GM21360 (cell line): ENCODE data around the gene CTSE.

Source experiments
- ATAC-seq: cut with Tn5 transposase; IDR thresholded peaks from one replicate; pipeline ENCODE4 v1.9.1; 2021; ENCODE audit warnings: mild to moderate bottlenecking, moderate library complexity; ENCODE audit not compliant: unreplicated experiment

The CTSE gene

DNA sequence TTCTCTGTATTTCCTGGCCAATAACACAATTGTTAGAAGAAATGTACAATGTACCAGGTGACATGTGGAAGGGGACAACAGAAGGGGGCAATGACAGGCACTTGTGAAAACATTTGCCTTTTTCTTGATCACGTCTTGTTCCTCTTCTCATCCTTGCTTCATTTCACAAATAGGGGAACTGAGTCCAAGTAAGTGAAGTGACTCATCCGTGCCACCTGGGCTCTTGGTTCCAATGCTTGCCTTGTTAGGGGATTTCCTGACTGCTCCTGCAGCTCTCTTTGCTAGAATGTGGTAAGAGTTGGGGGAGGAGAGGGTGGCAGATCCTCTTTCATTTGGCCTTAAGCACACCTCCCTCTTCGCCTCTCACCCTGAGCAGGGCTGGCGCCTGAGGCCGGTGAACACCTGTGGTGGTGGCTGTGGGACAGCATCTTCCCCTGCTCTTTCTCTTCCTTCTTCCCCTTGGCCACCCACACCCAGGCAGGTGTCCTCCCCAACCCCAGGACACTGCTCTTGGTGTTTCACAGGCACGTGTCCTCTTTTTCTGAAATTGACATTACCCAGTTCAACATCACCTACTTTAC lies 27.1 kb upstream of the CTSE start:
- ATAC-seq, result peak; percentile 79

DNA sequence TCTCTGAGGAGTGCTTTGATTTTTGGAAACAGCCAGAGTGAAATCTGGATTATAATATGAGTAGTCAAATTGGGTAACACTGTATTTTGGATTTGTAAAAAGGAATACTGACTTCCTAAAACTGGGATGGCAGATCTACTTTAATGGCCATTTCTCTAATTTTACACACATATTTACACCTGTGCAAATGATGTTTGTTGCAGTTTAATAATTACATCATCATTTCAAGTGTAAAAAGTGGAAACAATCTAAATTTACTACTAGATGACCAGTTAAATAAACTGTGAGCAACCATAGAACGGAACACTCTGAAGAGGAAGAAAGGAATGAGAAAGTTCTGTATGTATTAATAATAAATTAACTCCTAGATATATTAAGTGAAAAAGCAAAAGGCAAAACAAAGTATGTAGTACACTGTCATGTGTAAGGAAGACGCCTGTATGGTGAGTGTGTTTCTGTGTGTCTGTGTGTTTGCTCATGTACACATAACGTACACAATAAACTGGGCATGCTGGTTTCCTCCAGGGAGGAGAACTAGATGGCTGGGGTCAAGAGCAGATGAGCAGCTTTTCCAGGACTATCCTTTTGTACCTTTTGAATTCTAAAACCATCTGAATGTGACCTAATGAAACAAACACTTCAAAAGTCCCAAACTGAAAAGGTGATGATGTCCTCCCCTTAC lies 26.4 kb upstream of the CTSE start:
- no peak for ATAC-seq

DNA sequence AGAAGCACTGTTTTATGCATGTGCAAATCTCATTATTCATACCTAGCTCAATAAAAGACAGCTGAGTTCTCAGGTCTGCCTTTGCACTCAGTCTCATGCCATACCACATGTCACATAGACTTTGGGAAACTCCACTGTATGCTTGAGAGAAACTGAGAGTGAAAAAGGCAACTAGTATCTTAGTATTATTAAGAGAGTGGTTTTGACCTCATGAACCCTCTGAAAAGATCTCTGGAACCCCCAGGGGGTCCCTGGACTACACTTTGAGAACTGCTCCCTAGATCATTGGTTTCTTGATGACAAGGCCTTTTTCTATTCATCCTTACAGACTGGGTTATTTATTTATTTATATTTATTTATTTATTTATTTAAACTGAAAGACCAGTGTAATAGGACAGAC lies 25.6 kb upstream of the CTSE start:
- ATAC-seq, result peak; percentile 48

DNA sequence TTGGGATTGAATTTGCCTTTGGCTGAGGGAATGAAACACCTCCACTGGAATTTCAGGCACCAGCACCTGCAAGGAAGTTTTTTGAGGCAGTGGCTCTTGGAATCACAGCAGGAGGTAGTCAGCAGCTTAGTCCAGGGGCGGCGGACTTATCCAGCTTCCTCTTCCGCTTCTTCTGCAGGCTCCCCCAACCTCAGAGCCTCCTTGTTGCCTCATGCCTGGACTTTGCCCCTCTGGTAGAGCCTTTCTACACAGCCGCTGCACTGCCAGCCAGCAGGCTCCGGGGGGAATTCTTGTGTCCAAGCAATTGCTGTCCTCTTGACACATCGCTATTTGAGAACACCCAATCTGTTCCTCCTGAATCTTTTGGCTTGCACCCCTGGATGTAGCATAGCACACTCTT lies 24.9 kb upstream of the CTSE start:
- no peak for ATAC-seq

- no peak for ATAC-seq
Observed at GRCh38 chr1:206047271-206047670, 23.6 kb upstream of the CTSE start.

DNA sequence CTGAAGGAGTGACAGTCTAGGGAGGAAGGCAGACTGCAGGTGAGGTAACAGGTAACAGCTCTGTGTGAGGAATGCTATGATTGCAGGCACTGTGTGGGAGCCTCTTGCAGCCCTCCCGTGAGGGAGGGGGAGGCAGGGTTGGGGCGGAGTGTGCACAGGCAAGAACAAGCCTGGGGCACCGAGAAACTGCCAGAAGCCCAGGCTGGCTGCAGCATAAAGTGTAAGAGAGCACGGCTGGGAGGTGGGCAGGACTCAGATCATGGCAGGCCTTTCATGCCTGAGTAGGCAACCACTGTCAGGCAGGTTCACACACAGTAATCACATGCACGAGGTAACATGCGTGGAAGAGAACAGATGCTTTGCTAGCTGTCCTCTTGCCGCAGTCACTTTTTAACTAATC lies 17.9 kb upstream of the CTSE start:
- no peak for ATAC-seq

DNA sequence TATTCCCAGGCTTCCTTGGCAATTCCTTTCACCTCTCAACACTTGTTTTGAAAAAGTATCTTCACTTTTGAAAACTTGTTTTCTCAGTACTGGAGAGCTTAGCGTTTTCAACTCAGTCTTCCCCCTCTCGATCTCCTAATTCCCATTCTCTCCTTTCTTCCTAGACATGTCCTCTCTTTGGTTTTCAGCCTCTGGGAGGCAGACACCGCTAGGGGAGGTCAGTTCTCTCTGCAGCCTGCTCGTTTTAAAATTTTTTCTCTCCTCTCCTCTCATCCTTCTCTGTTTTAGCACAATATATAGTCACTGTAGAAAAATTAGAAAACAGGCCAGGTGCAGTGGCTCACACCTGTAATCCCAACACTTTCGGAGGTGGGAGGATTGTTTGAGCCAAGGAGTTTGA lies 16.6 kb upstream of the CTSE start:
- ATAC-seq, result no peak

GRCh38 chr1:206039046-206039973 lies 15.6 kb upstream of the CTSE start:
- no peak for ATAC-seq

- ATAC-seq, result no peak
Observed at GRCh38 chr1:206037581-206037980, 13.9 kb upstream of the CTSE start.

GRCh38 chr1:206036663-206037455 lies 13.2 kb upstream of the CTSE start:
- no peak for ATAC-seq

- ATAC-seq, result no peak
Observed at GRCh38 chr1:206035027-206035426, 11.3 kb upstream of the CTSE start.

DNA sequence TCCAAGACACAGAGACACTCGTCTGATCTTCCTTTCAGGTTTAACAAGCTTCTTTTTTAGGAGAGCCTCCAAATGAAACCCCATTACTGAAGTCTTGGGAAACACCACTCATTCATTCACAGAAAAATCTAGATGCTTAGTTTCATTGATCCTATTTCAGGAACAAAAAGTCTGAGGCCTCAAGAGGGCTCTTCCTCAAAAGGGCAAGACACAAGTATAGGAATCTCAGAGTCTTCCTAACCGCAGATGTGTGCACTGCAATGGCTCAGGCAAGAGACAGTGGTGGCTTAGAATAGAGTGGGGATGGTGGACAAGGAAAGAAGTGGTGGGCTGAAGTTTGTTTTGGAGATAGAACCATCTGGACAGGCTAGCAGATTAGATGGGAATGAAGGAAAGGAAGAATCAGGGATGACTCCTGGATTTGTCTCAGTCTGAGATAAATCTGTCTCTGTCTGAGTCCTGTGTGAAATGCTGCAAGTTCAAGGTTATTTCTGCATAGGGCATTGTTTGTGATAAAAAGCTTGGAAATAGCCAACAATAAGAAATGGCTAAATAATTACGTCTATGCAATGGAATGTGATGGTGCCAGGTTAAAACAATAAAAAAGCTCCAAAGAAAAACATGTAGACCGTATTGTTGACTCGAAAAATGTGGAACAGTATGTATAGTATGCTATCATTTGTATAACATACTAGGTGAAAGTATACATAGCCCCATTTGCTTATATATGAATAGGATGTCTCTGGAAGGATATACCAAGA lies 8.9 kb upstream of the CTSE start:
- no peak for ATAC-seq

- no peak for ATAC-seq
Observed at GRCh38 chr1:206030714-206031113, 7.0 kb upstream of the CTSE start.

DNA sequence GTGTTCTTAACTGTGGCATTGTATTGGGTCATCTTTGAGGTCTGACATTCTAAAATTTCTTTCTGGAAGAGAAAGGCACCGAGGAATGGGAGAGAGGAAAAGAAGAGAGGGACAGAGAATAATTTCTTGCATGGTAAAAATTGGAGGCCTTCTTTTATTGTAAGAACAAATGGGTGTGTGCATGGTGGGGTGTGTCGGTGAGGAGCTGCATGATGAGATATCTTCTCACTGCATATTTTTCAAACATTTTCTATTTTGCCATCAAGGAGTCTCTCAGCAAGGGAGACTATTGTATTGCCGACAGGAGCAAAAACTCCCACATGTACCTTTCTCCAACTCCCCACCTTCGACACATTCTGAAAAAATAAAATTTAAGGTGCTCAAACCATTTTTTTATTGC lies 6.5 kb upstream of the CTSE start:
- no peak for ATAC-seq

DNA sequence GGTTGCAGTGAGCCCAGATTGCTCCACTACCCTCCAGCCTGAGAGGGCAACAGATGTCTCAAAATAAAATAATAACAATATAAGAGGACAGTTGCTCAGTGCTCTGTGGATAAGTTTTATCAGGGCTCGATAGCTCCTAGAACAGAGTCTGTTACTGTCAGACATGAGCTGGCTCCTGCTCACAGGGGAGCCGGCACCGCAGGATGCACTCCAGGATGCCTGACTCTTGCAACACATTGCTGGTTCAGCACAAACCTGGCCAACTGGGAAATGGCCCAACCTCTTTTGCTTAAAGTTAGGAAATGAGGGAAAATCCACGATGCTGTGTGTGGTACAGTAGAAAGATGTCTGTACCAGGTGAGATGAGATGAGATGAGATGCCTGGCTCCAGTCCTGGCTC lies 5.8 kb upstream of the CTSE start:
- no peak for ATAC-seq

- no peak for ATAC-seq
Observed at GRCh38 chr1:206025283-206025820, 1.7 kb upstream of the CTSE start.

- no peak for ATAC-seq
Observed at GRCh38 chr1:206022766-206023165, 929 bp downstream of the CTSE start.

DNA sequence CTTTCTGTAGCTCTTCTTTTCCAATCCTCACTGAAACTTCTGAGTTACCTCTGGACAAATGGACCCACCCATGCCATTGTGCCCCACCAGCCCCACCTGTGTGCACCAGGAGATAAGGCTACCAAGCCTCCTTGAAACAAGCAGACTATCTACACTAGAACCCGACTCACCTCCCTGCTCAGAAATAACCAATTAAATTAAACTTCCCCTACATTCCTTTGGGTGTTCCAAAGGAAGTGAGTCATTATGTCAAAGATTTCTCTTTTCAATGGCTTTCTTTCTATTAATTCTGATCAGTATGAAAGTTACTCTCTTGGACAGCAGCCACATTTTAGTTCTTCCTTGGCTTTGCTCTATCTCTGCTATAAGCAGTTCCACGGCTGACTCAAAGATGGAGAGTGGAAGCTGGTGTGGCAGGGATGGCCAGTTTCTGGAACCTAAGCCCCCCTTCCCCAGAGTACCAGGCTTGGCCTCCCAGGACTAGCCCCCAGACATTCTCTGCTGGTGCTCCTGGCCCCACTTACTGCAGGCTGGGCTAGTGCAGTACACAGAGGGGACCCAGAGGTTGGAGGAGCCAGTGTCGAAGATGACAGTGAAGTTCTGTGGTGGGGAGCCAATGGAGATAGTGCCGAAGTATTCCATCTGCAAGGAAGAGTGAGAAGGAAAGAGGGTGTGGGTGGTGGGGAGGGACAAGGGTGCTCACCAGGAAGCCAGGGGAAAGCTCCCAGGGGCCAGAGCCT lies 1.9 kb downstream of the CTSE start:
- no peak for ATAC-seq

DNA sequence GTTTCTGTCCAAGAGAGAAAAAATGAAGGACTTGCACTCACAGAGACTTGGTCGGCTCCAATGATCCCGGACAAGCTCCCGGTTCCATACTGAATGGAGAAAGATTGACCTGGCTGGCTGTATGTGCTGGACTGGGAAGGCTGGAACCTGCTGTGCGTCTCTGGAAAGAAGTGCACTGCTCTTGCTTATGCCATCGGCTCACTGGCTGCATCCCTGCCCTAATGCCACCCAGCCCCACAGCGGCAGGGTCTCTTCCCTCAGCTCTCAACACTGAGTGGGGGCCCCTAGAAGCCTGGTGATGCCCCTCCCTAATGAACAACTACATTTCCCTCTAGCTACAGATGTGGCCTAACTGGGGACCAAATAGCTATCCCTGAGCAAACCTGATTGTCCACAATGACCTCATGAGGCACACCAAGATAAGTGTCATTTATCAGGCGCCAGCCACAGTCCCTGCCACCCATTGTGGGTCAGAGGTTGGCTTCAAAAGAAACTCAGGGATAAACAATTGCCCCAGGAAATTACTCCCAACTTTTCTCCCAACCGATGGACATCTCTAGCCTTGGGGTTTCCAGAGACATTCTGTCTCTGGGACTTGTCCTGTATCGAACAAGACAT lies 2.6 kb downstream of the CTSE start:
- no peak for ATAC-seq
